HEK293 (cell line): ENCODE data around the gene TMF1.

ENCODE experiments used
- IKZF3 ChIP-seq: fragments of 450-650 bp; IDR thresholded peaks from 2 replicates; pipeline ENCODE4 v1.5.0; 2018; ENCODE audit warnings: missing biosample characterization, mild to moderate bottlenecking, missing genetic modification characterization, moderate library complexity
- KLF9 ChIP-seq: fragments of 450-650 bp; formaldehyde crosslinking; IDR thresholded peaks from 2 replicates; pipeline ENCODE4 v1.5.1; 2016; ENCODE audit warnings: missing biosample characterization, missing genetic modification characterization, low read depth
- MYNN ChIP-seq: fragments of 450-650 bp; formaldehyde crosslinking; IDR thresholded peaks from 2 replicates; pipeline ENCODE4 v1.5.1; 2016; ENCODE audit warnings: missing biosample characterization, missing genetic modification characterization, borderline replicate concordance
- SP3 ChIP-seq: fragments of 450-650 bp; formaldehyde crosslinking; IDR thresholded peaks from 2 replicates; pipeline ENCODE4 v1.5.1; 2016; ENCODE audit warnings: missing biosample characterization, missing genetic modification characterization
- TCF7L2 ChIP-seq: IDR thresholded peaks from 2 replicates; pipeline ENCODE4 v1.6.1; 2011; ENCODE audit warnings: low read depth, mild to moderate bottlenecking, inconsistent platforms, low read length, moderate library complexity, borderline replicate concordance
- ZEB2 ChIP-seq: fragments of 450-650 bp; formaldehyde crosslinking; IDR thresholded peaks from 2 replicates; pipeline ENCODE4 v1.5.1; 2016; ENCODE audit warnings: missing biosample characterization, missing genetic modification characterization
- ZNF114 ChIP-seq: fragments of 450-650 bp; formaldehyde crosslinking; IDR thresholded peaks from 2 replicates; pipeline ENCODE4 v1.5.0; 2017; ENCODE audit warnings: missing biosample characterization, missing genetic modification characterization
- ZNF121 ChIP-seq: fragments of 450-650 bp; formaldehyde crosslinking; IDR thresholded peaks from 2 replicates; pipeline ENCODE4 v1.5.1; 2016; ENCODE audit warnings: missing biosample characterization, missing genetic modification characterization
- ZNF169 ChIP-seq: fragments of 450-650 bp; formaldehyde crosslinking; IDR thresholded peaks from 2 replicates; pipeline ENCODE4 v1.5.1; 2016; ENCODE audit warnings: missing biosample characterization, missing genetic modification characterization
- ZNF175 ChIP-seq: fragments of 450-650 bp; formaldehyde crosslinking; IDR thresholded peaks from 2 replicates; pipeline ENCODE4 v1.5.1; 2016; ENCODE audit warnings: missing biosample characterization, missing genetic modification characterization
- ZNF24 ChIP-seq: fragments of 450-650 bp; formaldehyde crosslinking; IDR thresholded peaks from 2 replicates; pipeline ENCODE4 v1.5.1; 2016; ENCODE audit warnings: missing biosample characterization, missing genetic modification characterization
- ZNF248 ChIP-seq: fragments of 450-650 bp; formaldehyde crosslinking; IDR thresholded peaks from 2 replicates; pipeline ENCODE4 v1.5.1; 2017; ENCODE audit warnings: missing biosample characterization, missing genetic modification characterization
- ZNF341 ChIP-seq: fragments of 450-650 bp; formaldehyde crosslinking; IDR thresholded peaks from 2 replicates; pipeline ENCODE4; 2016; ENCODE audit warnings: low read depth, missing biosample characterization, missing genetic modification characterization
- ZNF391 ChIP-seq: fragments of 450-650 bp; formaldehyde crosslinking; IDR thresholded peaks from 2 replicates; pipeline ENCODE4 v1.5.1; 2016; ENCODE audit warnings: low read depth, missing biosample characterization, missing genetic modification characterization, borderline replicate concordance
- ZNF394 ChIP-seq: fragments of 450-650 bp; formaldehyde crosslinking; IDR thresholded peaks from 2 replicates; pipeline ENCODE4 v1.5.1; 2016; ENCODE audit warnings: missing biosample characterization, missing genetic modification characterization, mild to moderate bottlenecking, moderate library complexity, borderline replicate concordance
- ZNF48 ChIP-seq: fragments of 450-650 bp; formaldehyde crosslinking; IDR thresholded peaks from 2 replicates; pipeline ENCODE4 v1.5.1; 2016; ENCODE audit warnings: missing biosample characterization, missing genetic modification characterization
- ZNF501 ChIP-seq: fragments of 450-650 bp; formaldehyde crosslinking; IDR thresholded peaks from 2 replicates; pipeline ENCODE4 v1.5.1; 2016; ENCODE audit warnings: missing biosample characterization, missing genetic modification characterization
- ZNF585B ChIP-seq: fragments of 450-650 bp; formaldehyde crosslinking; IDR thresholded peaks from 2 replicates; pipeline ENCODE4 v1.5.1; 2016; ENCODE audit warnings: missing biosample characterization, missing genetic modification characterization
- ZNF621 ChIP-seq: fragments of 450-650 bp; formaldehyde crosslinking; IDR thresholded peaks from 2 replicates; pipeline ENCODE4 v1.5.1; 2017; ENCODE audit warnings: missing biosample characterization, missing genetic modification characterization
- ZNF624 ChIP-seq: fragments of 450-650 bp; formaldehyde crosslinking; IDR thresholded peaks from 2 replicates; pipeline ENCODE4 v1.5.1; 2017; ENCODE audit warnings: missing biosample characterization, missing genetic modification characterization
- ZNF768 ChIP-seq: fragments of 450-650 bp; formaldehyde crosslinking; IDR thresholded peaks from 2 replicates; pipeline ENCODE4 v1.5.1; 2018; ENCODE audit warnings: missing biosample characterization, mild to moderate bottlenecking, missing genetic modification characterization
- TF ChIP-seq, protein P1 (sequence below): fragments of 450-650 bp; formaldehyde crosslinking; IDR thresholded peaks from 2 replicates; pipeline ENCODE4 v1.5.1; 2017; ENCODE audit warnings: missing biosample characterization, missing genetic modification characterization
- TF ChIP-seq, protein P2 (sequence below): fragments of 450-650 bp; IDR thresholded peaks from 2 replicates; pipeline ENCODE4 v1.5.1; 2018; ENCODE audit warnings: missing biosample characterization, missing genetic modification characterization
- TF ChIP-seq, protein P3 (sequence below): fragments of 450-650 bp; formaldehyde crosslinking; IDR thresholded peaks from 2 replicates; pipeline ENCODE4 v1.5.1; 2016; ENCODE audit warnings: missing biosample characterization, missing genetic modification characterization
- TF ChIP-seq, protein P4 (sequence below): fragments of 450-650 bp; formaldehyde crosslinking; optimal IDR thresholded peaks from 2 replicates; pipeline ENCODE3; 2016; ENCODE audit warnings: missing biosample characterization, mild to moderate bottlenecking, missing genetic modification characterization
- TF ChIP-seq, protein P5 (sequence below): fragments of 450-650 bp; formaldehyde crosslinking; IDR thresholded peaks from 2 replicates; pipeline ENCODE4 v1.5.1; 2016; ENCODE audit warnings: missing biosample characterization, missing genetic modification characterization

Gene TMF1

DNA sequence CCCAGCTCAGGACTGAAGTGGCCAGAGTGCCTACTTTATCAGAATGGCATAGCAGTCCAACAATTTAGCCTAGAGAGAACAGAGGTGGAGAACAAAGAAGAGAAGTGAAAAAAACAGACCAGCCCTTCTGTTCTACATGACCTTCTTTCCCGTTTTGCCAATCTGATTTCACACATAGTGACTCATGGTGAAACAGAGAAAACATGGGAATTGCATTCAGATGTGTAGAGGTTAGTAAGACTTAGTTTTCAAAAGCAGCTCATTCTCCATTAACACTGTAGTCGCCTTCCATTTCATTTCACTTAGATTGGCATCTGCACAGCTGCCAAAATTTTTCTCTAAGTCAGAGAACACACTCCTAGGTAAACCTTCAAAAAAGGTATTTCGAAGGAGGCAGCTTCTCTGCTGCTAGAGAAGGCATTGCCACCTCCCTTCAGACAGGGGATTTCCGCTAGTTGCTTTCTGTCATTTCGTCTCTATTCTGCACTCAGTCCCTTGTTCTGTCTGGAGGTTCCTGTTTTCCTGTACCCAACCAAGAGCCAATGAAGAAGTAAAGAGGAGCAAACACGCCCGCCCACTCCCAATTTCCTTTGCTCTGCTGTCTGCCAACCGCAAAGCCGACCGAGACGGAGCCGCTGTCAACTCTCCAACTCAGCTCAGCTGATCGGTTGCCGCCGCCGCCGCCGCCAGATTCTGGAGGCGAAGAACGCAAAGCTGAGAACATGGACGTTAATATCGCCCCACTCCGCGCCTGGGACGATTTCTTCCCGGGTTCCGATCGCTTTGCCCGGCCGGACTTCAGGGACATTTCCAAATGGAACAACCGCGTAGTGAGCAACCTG is 32.4 kb upstream of the TMF1 start, which contains the start of gene ARL6IP5 (continued):
- no peak for TF ChIP-seq ZNF169 (tag by site-specific recombination)
- TF ChIP-seq, protein P1, sequence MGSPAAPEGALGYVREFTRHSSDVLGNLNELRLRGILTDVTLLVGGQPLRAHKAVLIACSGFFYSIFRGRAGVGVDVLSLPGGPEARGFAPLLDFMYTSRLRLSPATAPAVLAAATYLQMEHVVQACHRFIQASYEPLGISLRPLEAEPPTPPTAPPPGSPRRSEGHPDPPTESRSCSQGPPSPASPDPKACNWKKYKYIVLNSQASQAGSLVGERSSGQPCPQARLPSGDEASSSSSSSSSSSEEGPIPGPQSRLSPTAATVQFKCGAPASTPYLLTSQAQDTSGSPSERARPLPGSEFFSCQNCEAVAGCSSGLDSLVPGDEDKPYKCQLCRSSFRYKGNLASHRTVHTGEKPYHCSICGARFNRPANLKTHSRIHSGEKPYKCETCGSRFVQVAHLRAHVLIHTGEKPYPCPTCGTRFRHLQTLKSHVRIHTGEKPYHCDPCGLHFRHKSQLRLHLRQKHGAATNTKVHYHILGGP (tag by site-specific recombination), result no peak
- no peak for TF ChIP-seq MYNN (tag by site-specific recombination)
- TF ChIP-seq IKZF3 (tag by site-specific recombination), result peak; percentile 78
- no peak for TF ChIP-seq TCF7L2
- no peak for TF ChIP-seq ZNF175 (tag by site-specific recombination)
- no peak for TF ChIP-seq ZNF114
- no peak for TF ChIP-seq ZNF585B (tag by site-specific recombination)
- TF ChIP-seq ZNF248, result no peak
- no peak for TF ChIP-seq ZNF768 (tag by site-specific recombination)
- TF ChIP-seq, protein P2, sequence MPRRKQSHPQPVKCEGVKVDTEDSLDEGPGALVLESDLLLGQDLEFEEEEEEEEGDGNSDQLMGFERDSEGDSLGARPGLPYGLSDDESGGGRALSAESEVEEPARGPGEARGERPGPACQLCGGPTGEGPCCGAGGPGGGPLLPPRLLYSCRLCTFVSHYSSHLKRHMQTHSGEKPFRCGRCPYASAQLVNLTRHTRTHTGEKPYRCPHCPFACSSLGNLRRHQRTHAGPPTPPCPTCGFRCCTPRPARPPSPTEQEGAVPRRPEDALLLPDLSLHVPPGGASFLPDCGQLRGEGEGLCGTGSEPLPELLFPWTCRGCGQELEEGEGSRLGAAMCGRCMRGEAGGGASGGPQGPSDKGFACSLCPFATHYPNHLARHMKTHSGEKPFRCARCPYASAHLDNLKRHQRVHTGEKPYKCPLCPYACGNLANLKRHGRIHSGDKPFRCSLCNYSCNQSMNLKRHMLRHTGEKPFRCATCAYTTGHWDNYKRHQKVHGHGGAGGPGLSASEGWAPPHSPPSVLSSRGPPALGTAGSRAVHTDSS, result peak; percentile 54; the same call in 1 of the 2 replicates
- TF ChIP-seq ZNF501 (tag by site-specific recombination), result 0 out of 2 replicates have a peak, but pooled peaks have one; percentile 19
- TF ChIP-seq SP3 (tag by site-specific recombination), result no peak
- TF ChIP-seq, protein P3, sequence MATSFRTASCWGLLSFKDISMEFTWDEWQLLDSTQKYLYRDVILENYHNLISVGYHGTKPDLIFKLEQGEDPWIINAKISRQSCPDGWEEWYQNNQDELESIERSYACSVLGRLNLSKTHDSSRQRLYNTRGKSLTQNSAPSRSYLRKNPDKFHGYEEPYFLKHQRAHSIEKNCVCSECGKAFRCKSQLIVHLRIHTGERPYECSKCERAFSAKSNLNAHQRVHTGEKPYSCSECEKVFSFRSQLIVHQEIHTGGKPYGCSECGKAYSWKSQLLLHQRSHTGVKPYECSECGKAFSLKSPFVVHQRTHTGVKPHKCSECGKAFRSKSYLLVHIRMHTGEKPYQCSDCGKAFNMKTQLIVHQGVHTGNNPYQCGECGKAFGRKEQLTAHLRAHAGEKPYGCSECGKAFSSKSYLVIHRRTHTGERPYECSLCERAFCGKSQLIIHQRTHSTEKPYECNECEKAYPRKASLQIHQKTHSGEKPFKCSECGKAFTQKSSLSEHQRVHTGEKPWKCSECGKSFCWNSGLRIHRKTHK (tag by site-specific recombination), result no peak
- TF ChIP-seq ZNF621 (tag by site-specific recombination), result no peak
- TF ChIP-seq ZNF24 (tag by site-specific recombination), result no peak
- TF ChIP-seq ZNF624, result no peak
- TF ChIP-seq ZEB2 (tag by site-specific recombination), result peak; percentile 50; the same call in 1 of the 2 replicates
- TF ChIP-seq, protein P4, sequence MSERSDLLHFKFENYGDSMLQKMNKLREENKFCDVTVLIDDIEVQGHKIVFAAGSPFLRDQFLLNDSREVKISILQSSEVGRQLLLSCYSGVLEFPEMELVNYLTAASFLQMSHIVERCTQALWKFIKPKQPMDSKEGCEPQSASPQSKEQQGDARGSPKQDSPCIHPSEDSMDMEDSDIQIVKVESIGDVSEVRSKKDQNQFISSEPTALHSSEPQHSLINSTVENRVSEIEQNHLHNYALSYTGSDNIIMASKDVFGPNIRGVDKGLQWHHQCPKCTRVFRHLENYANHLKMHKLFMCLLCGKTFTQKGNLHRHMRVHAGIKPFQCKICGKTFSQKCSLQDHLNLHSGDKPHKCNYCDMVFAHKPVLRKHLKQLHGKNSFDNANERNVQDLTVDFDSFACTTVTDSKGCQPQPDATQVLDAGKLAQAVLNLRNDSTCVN (tag by site-specific recombination), result no peak
- no peak for TF ChIP-seq ZNF391 (tag by site-specific recombination)
- TF ChIP-seq ZNF48, result no peak
- TF ChIP-seq KLF9, result peak; percentile 7; the same call in 1 of the 2 replicates
- TF ChIP-seq ZNF341 (tag by site-specific recombination), result no peak
- no peak for TF ChIP-seq ZNF121 (tag by site-specific recombination)
- TF ChIP-seq ZNF394 (tag by site-specific recombination), result peak; percentile 66; the same call in 1 of the 2 replicates
- TF ChIP-seq, protein P5, sequence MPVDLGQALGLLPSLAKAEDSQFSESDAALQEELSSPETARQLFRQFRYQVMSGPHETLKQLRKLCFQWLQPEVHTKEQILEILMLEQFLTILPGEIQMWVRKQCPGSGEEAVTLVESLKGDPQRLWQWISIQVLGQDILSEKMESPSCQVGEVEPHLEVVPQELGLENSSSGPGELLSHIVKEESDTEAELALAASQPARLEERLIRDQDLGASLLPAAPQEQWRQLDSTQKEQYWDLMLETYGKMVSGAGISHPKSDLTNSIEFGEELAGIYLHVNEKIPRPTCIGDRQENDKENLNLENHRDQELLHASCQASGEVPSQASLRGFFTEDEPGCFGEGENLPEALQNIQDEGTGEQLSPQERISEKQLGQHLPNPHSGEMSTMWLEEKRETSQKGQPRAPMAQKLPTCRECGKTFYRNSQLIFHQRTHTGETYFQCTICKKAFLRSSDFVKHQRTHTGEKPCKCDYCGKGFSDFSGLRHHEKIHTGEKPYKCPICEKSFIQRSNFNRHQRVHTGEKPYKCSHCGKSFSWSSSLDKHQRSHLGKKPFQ (tag by site-specific recombination), result no peak
- TF ChIP-seq, all 188 proteins: peak for 38
